GM19240 (cell line): Measurements from ENCODE around the gene HGFAC.

Source experiments
- DNase-seq: peaks from one replicate; pipeline ENCODE4 v3.0.0; 2011; ENCODE audit warnings: low spot score; ENCODE audit not compliant: insufficient read length

Gene HGFAC

GRCh38 chr4:3472411-3473141 lies 30.8 kb downstream of the HGFAC start:
- no peak for DNase-seq

GRCh38 chr4:3473181-3473950 lies 31.6 kb downstream of the HGFAC start:
- no peak for DNase-seq

GRCh38 chr4:3473996-3474765 lies 32.4 kb downstream of the HGFAC start:
- DNase-seq = no peak

GRCh38 chr4:3475041-3475712 lies 33.4 kb downstream of the HGFAC start:
- DNase-seq = no peak

- no peak for DNase-seq
Observed at GRCh38 chr4:3475713-3476260, 34.0 kb downstream of the HGFAC start.

GRCh38 chr4:3476341-3476747 lies 34.6 kb downstream of the HGFAC start:
- no peak for DNase-seq

GRCh38 chr4:3476936-3477749 lies 35.4 kb downstream of the HGFAC start:
- DNase-seq = no peak

- no peak for DNase-seq
Observed at GRCh38 chr4:3477750-3478430, 36.1 kb downstream of the HGFAC start.

- no peak for DNase-seq
Observed at GRCh38 chr4:3478446-3479357, 36.9 kb downstream of the HGFAC start.

- DNase-seq = no peak
Observed at GRCh38 chr4:3479358-3480101, 37.8 kb downstream of the HGFAC start.

- peak; percentile 87 for DNase-seq
Observed at GRCh38 chr4:3480528-3481112, 38.9 kb downstream of the HGFAC start.

GRCh38 chr4:3481113-3481531 lies 39.4 kb downstream of the HGFAC start:
- DNase-seq = no peak

- no peak for DNase-seq
Observed at GRCh38 chr4:3481783-3482393, 40.1 kb downstream of the HGFAC start.

GRCh38 chr4:3482707-3483106 lies 40.9 kb downstream of the HGFAC start:
- no peak for DNase-seq

GRCh38 chr4:3483471-3483921 lies 41.7 kb downstream of the HGFAC start:
- DNase-seq = no peak

- no peak for DNase-seq
Observed at GRCh38 chr4:3484057-3484973, 42.5 kb downstream of the HGFAC start.
